Testis (tissue), 3 donors: ENCODE data around the gene DOK5. TPM values are rescaled to one million over a fixed set of nuclear protein-coding genes. Genes with fewer than 3 reads are reported as not detected.

Experiments used
- DNase-seq: peaks from one replicate; pipeline ENCODE4 v3.0.0-alpha.2; 2019
- H3K27ac ChIP-seq, 2 donors: fragments of 200-600 bp; sonication (generic); one replicate each; pipeline ENCODE4 v1.5.1; 2019
- H3K27me3 ChIP-seq: fragments of 200-600 bp; sonication (generic); one replicate; pipeline ENCODE4 v1.5.1; 2019
- H3K36me3 ChIP-seq: fragments of 200-600 bp; sonication (generic); one replicate; pipeline ENCODE4 v1.5.1; 2017; ENCODE audit warnings: low read depth; ENCODE audit errors: missing control alignments
- H3K4me1 ChIP-seq: fragments of 200-600 bp; sonication (generic); one replicate; pipeline ENCODE4 v1.5.1; 2019
- H3K4me3 ChIP-seq, 2 donors: fragments of 200-600 bp; sonication (generic); one replicate each; pipeline ENCODE4 v1.5.1; 2017 to 2019
- H3K9me3 ChIP-seq: fragments of 200-600 bp; sonication (generic); one replicate; pipeline ENCODE4 v1.5.1; 2017
- POLR2A ChIP-seq: fragments of 450-650 bp; IDR thresholded peaks from one replicate; pipeline ENCODE4 v1.6.1; 2017; ENCODE audit warnings: antibody characterized with exemption, mild to moderate bottlenecking, moderate library complexity
- WGBS, 2 donors: methylation state at CpG; one replicate each; pipeline ENCODE4 v1.1.5; 2018; 5-methylcytosine and 5-hydroxymethylcytosine counted together
- intact Hi-C: fragments of 100-400 bp; cut with DNase I; formaldehyde crosslinking; loops from one replicate; pipeline ENCODE4 v1.15.1; 2023; ENCODE audit warnings: low total_unique reads
- polyA plus RNA-seq: library from polyadenylated mRNA; stranded (reverse); fragments of 350-450 nt; fragmentation: Illumina TruSeq; extraction: RNeasy Lipid Tissue Mini Kit (QIAGEN cat#74804); gene quantifications from one replicate; pipeline ENCODE4 v1.2.3, GENCODE V29; 2014; ENCODE audit warnings: low read depth, low replicate concordance; ENCODE audit not compliant: insufficient read depth
- total RNA-seq, 2 donors: library from RNA; depleted of rRNA; stranded (reverse); fragments of >200 nt; gene quantifications; one replicate each; pipeline ENCODE4 v1.2.3, GENCODE V29; 2016
- TF ChIP-seq, protein P1 (sequence below), 3 experiments: fragments of 450-650 bp in 2 of 3; fragments of 200-600 bp in 1 of 3; sonication (generic) in 1 of 3; IDR thresholded peaks; one replicate each; pipeline ENCODE4 v1.5.1; 2016 to 2019; ENCODE audit warnings: antibody characterized with exemption in 3 of 3, mild to moderate bottlenecking in 2 of 3, moderate library complexity in 1 of 3

Gene DOK5
- total and polyA plus RNA-seq, 3 donors from 2014 or later = 1.0 to 3.1 (median 1.7) TPM

DNA sequence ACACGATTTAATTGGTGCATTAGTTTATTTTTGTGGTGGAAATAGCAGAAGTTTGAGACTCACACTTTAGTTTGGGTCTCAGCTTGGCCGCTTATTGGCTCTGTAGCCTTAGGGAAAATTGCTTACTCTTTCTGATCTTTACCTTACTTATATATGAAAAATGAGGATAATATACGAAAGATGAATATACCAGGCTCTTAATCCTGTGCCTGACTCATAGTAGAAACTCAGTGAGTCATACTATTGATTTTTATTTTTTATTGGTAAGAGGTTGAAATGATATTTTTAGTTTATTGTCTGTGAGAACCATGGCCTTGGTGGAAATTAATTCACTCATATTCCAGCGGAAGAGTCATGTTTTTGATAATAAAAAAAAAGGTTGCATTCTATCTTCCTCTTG lies 11.2 kb downstream of the DOK5 start:
- H3K9me3 ChIP-seq = no peaks in the 10 kb centered on the region
- no peaks in the 10 kb centered on the region for H3K36me3 ChIP-seq
- TF ChIP-seq, protein P1, sequence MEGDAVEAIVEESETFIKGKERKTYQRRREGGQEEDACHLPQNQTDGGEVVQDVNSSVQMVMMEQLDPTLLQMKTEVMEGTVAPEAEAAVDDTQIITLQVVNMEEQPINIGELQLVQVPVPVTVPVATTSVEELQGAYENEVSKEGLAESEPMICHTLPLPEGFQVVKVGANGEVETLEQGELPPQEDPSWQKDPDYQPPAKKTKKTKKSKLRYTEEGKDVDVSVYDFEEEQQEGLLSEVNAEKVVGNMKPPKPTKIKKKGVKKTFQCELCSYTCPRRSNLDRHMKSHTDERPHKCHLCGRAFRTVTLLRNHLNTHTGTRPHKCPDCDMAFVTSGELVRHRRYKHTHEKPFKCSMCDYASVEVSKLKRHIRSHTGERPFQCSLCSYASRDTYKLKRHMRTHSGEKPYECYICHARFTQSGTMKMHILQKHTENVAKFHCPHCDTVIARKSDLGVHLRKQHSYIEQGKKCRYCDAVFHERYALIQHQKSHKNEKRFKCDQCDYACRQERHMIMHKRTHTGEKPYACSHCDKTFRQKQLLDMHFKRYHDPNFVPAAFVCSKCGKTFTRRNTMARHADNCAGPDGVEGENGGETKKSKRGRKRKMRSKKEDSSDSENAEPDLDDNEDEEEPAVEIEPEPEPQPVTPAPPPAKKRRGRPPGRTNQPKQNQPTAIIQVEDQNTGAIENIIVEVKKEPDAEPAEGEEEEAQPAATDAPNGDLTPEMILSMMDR (IDR thresholded peaks at IDR 0.05) = no peak
- no peak for TF ChIP-seq POLR2A
- H3K4me3 ChIP-seq = no peak overlapping the region
- no peak overlapping the region for H3K27ac ChIP-seq
- H3K4me1 ChIP-seq = no peaks in the 10 kb centered on the region
- no peaks in the 10 kb centered on the region for H3K27me3 ChIP-seq
- 88 to 92% methylated on average over 4 of the region's 4 CpGs for WGBS, 2 donors
- intact Hi-C loops = no loop called here
- no peak for DNase-seq

DNA sequence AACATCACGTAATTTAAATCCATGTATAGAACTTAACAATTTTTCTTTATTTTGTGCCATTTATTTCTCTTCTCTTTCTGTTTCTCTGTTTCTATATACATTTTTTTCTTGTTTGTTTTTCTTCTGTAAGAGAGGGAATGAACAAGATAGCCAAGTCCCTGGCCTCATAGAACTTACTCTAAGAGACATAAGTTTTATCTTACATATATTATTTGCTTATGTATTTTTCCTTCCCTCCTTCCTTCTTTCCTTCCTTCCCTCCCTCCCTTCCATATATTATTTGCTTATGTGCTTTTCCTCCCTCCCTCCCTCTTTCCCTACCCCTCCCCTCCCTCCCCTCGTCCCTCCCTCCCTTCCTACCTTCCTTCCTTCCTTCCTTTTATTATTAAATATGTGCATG lies 13.0 kb downstream of the DOK5 start:
- Histone ChIP-seq H3K9me3 (no peaks in the 10 kb centered on the region), H3K36me3 (no peaks in the 10 kb centered on the region), H3K27ac (no peak overlapping the region), H3K4me1 (no peaks in the 10 kb centered on the region), H3K27me3 (no peaks in the 10 kb centered on the region), H3K4me3 (no peak overlapping the region)
- WGBS, 2 donors = 84 to 95% methylated on average over 2 of the region's 2 CpGs
- DNase-seq = no peak
- TF ChIP-seq POLR2A = no peak
- TF ChIP-seq, protein P1 (IDR thresholded peaks at IDR 0.05) = no peak
- intact Hi-C loops = no loop called here

DNA sequence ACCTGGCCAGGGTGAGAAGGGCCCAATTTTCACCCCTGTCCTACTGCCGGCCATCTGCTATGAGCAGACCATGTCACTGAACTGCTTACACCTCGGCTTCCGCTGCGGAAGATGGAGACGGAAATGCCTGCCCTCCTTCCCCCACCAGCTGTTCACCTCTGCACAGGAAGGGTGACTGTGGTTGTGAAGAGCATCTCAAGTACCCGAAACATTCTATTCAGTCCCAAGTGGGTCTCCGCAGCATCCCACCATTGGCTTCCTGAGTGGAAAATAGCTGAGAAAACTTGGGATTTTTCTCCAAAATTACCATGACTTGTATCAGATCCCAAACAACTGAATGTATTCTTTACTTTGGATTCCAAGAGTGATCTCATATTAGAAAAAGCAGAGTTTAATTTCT lies 16.1 kb downstream of the DOK5 start:
- no peak for DNase-seq
- TF ChIP-seq POLR2A = no peak
- TF ChIP-seq, protein P1 (IDR thresholded peaks at IDR 0.05) = no peak
- Histone ChIP-seq H3K27me3 (no peaks in the 10 kb centered on the region), H3K9me3 (no peaks in the 10 kb centered on the region), H3K4me1 (no peaks in the 10 kb centered on the region), H3K36me3 (no peaks in the 10 kb centered on the region), H3K4me3 (no peak overlapping the region), H3K27ac (no peak overlapping the region)
- intact Hi-C loops = no loop called here
- 80 to 89% methylated on average over 5 to 7 of the region's 7 CpGs for whole genome bisulfite sequencing, 2 donors

DNA sequence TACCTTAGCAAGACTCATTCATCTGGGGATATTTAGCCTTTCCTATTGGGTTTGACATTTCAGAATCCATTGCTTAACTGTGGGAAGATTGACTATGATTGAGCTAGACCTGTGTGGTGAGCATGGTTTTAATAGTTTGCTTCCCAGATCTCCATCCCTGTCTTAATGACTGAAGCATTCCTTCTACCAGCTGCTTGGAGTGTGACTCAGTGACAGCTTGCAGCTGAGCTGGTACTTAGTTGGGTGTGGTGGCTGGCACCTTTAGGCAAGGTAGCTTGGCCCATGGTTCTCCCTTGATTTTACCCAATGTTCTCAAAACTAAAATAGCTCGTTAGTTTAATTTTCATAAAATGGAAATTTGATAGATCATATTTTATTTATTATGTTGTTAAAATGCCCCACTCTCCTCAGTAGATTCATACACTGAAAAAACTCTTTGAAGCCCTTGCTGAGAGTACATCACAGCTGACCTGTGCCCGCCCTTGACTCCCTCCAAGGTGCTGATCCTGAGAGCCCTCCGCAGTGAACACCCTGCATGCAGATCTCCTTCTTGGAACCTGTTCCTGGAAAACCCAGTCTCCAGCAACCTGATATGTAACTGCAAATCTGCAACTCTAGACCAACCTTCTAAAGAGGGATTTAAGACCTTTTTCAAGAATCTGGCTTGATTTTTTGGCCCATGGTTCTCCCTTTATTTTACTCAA lies 19.1 kb downstream of the DOK5 start:
- WGBS, 2 donors = 88% methylated on average over 3 of the region's 3 CpGs
- intact Hi-C loops = no loop called here
- H3K9me3 ChIP-seq = no peaks in the 10 kb centered on the region

More for the DNA sequence above, 19.1 kb downstream of the DOK5 start:
- H3K27me3 ChIP-seq = no peaks in the 10 kb centered on the region
- no peak overlapping the region for H3K27ac ChIP-seq
- no peaks in the 10 kb centered on the region for H3K4me1 ChIP-seq
- DNase-seq = no peak
- H3K4me3 ChIP-seq = no peak overlapping the region
- no peak for TF ChIP-seq POLR2A
- TF ChIP-seq, protein P1 (IDR thresholded peaks at IDR 0.05) = no peak
- H3K36me3 ChIP-seq = no peaks in the 10 kb centered on the region
